Heart left ventricle (tissue), 16 donors: ENCODE results near the gene PKNOX1. TPM values are rescaled to one million over a fixed set of nuclear protein-coding genes. Genes with fewer than 3 reads are reported as not detected.

Experiments used
- ATAC-seq, 4 donors: fragments of 200-7000 bp; cut with Tn5 transposase; one replicate each; pipeline ENCODE4 v1.9.1; 2020 to 2022; ENCODE audit warnings: moderate library complexity in 4 of 4, mild to moderate bottlenecking in 3 of 4, moderate number of reproducible peaks in 1 of 4
- DNase-seq, 5 donors: peaks; one replicate each; pipeline ENCODE4 v3.0.0-alpha.2; 2020
- H3K27ac ChIP-seq, 12 donors: fragments of 200-600 bp; sonication (generic) in 4 of 12; one replicate each; pipeline versions ENCODE4 v1.5.0 to v1.8.0; 2016 to 2022; ENCODE audit warnings: mild to moderate bottlenecking in 2 of 12
- H3K27me3 ChIP-seq, 9 donors: fragments of 200-600 bp; sonication (generic) in 2 of 9; one replicate each; pipeline versions ENCODE4 v1.5.1 to v1.8.0; 2016 to 2022; ENCODE audit warnings: mild to moderate bottlenecking in 3 of 9
- H3K36me3 ChIP-seq, 9 donors: fragments of 200-600 bp; sonication (generic) in 2 of 9; one replicate each; pipeline versions ENCODE4 v1.5.0 to v1.8.0; 2018 to 2022; ENCODE audit warnings: mild to moderate bottlenecking in 2 of 9
- H3K4me1 ChIP-seq, 12 donors: fragments of 200-600 bp; sonication (generic) in 4 of 12; one replicate each; pipeline versions ENCODE4 v1.5.0 to v1.8.0; 2016 to 2022; ENCODE audit warnings: mild to moderate bottlenecking in 3 of 12
- H3K4me3 ChIP-seq, 12 donors: fragments of 200-600 bp; sonication (generic) in 4 of 12; one replicate each; pipeline versions ENCODE4 v1.5.0 to v1.8.0; 2017 to 2022; ENCODE audit warnings: mild to moderate bottlenecking in 9 of 12, moderate library complexity in 4 of 12
- H3K9me3 ChIP-seq, 12 donors: fragments of 200-600 bp; sonication (generic) in 4 of 12; one replicate each; pipeline versions ENCODE4 v1.5.0 to v1.8.0; 2016 to 2022; ENCODE audit warnings: mild to moderate bottlenecking in 1 of 12
- POLR2A ChIP-seq, 2 donors: fragments of 450-650 bp; IDR thresholded peaks; one replicate each; pipeline ENCODE4 v1.6.1; 2017; ENCODE audit warnings: antibody characterized with exemption in 2 of 2, mild to moderate bottlenecking in 2 of 2, moderate library complexity in 2 of 2
- WGBS, 4 donors: extraction: QIAGEN DNeasy Blood & Tissue Kit in 2 of 4; methylation state at CpG; one replicate each; pipeline versions ENCODE4 v1.1.5 to v1.1.7; 2013 to 2018; 5-methylcytosine and 5-hydroxymethylcytosine counted together
- intact Hi-C, 10 donors: fragments of 100-400 bp; cut with DNase I; formaldehyde crosslinking; loops; one replicate each; pipeline versions ENCODE4 v1.11.1 to v1.14.2; 2022
- polyA plus RNA-seq, 2 donors: library from polyadenylated mRNA; stranded (reverse); fragments of 200-250 nt; gene quantifications; one replicate each; pipeline ENCODE4 v1.2.3, GENCODE V29; 2013
- total RNA-seq, 9 donors: library from RNA; depleted of rRNA in 2 of 9; stranded (reverse); fragments of >200 nt in 2 of 9; fragmentation: NEBNext Ultra II Directional in 3 of 9; extraction: Animal tissue kit (Norgen Biotek cat#: 25700) in 3 of 9; gene quantifications; one replicate each; pipeline versions ENCODE4 v1.1.0 to v1.2.4, GENCODE V29; 2016 to 2023
- TF ChIP-seq, protein P1 (sequence below), 12 donors: fragments of 200-600 bp; sonication (generic) in 4 of 12; IDR thresholded peaks; one replicate each; pipeline versions ENCODE4 v1.5.0 to v1.8.0; 2018 to 2022; ENCODE audit warnings: antibody characterized with exemption in 12 of 12, mild to moderate bottlenecking in 5 of 12
- donor health status: ischemic (EF 13 %, LVEDD 7.1; RV severe dilation, severe dysfunction).
- donor health status: healthy with polysubstance abuse.
- donor health status: DM: no; HTN: yes; CAD: no.
- donor health status: DM: no; HTN: no; CAD: no.
- donor health status: ischemic (EF 25% LVEDD 6.9; RV normal size, moderate dysfunction).
- donor health status: ischemic (EF 25% LVEDD 5.7; RV mildly dilated, moderate dysfunction).
- donor health status: healthy.
- donor health status: DM: yes; HTN: yes; CAD: no.
- donor health status: ischemic (EF 35%, LVEDD 5.7; RV mildly dilated, moderate dysfunction).
- donor health status: nonischemic (EF 11% LVEDD 7.7; RV severe dilation, severe dysfunction).
- donor health status: DM: yes; HTN: yes; CAD: no.
- donor health status: PGD.
- donor health status: ischemic (EF 29% LVEDD 5.4; RV normal size, mild dysfunction).
- donor health status: nonischemic (EF 23%, LVEDD 6.1; RV moderate dilation, normal function).

The PKNOX1 gene
- total and polyA plus RNA-seq, 11 donors: 2.4 to 13.6 (median 7.6) TPM

DNA sequence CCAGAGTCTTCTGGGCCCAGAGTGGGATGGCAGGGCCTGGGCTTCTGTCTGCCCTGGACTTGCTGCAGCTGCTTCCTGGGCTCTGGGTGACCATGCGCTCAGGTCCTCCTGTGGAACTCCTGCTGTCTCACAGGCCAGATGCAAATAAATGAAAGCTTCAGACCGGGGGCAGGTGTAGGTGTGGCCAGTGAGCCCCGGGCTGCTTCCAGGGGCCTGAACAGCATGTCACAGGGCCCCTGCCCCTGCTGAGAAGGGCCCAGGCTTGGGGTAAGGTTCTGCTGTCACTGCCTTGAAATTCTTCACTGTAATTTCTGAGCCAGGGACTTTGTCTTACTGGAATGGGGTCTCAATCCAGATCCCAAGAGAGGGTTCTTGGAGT is 2.5 kb upstream of the PKNOX1 start:
- no peak overlapping the region for H3K4me3 ChIP-seq
- H3K9me3 ChIP-seq: peaks cover 0 to 2% (median 0%) of the 10 kb centered on the region in 12 donors
- intact Hi-C loops: loop anchor here in 5 of 10 donors (5.0 to 10.0 kb wide), 3 partner anchors 47 to 80 kb away; partner anchors contain the start of genes NDUFV3 (in 4 of the 5) and ERVH48-1 (in 1 of the 5)
- ATAC-seq: no peak
- DNase-seq: no peak
- H3K36me3 ChIP-seq: peaks cover 0 to 4% (median 0%) of the 10 kb centered on the region in 9 donors
- peak overlapping the region in 1 of 12 donors; percentile 85 for H3K27ac ChIP-seq
- WGBS, 4 donors: 69 to 72% (median 71%) methylated on average over 3 of the region's 3 CpGs; no CpG with 5 or more reads in 1 of the 4 donors
- H3K27me3 ChIP-seq: no peaks in the 10 kb centered on the region
- H3K4me1 ChIP-seq: peaks cover 0 to 36% (median 14%) of the 10 kb centered on the region in 12 donors
- TF ChIP-seq POLR2A (IDR thresholded peaks at IDR 0.05): no peak
- TF ChIP-seq, protein P1, sequence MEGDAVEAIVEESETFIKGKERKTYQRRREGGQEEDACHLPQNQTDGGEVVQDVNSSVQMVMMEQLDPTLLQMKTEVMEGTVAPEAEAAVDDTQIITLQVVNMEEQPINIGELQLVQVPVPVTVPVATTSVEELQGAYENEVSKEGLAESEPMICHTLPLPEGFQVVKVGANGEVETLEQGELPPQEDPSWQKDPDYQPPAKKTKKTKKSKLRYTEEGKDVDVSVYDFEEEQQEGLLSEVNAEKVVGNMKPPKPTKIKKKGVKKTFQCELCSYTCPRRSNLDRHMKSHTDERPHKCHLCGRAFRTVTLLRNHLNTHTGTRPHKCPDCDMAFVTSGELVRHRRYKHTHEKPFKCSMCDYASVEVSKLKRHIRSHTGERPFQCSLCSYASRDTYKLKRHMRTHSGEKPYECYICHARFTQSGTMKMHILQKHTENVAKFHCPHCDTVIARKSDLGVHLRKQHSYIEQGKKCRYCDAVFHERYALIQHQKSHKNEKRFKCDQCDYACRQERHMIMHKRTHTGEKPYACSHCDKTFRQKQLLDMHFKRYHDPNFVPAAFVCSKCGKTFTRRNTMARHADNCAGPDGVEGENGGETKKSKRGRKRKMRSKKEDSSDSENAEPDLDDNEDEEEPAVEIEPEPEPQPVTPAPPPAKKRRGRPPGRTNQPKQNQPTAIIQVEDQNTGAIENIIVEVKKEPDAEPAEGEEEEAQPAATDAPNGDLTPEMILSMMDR (IDR thresholded peaks at IDR 0.05): no peak

DNA sequence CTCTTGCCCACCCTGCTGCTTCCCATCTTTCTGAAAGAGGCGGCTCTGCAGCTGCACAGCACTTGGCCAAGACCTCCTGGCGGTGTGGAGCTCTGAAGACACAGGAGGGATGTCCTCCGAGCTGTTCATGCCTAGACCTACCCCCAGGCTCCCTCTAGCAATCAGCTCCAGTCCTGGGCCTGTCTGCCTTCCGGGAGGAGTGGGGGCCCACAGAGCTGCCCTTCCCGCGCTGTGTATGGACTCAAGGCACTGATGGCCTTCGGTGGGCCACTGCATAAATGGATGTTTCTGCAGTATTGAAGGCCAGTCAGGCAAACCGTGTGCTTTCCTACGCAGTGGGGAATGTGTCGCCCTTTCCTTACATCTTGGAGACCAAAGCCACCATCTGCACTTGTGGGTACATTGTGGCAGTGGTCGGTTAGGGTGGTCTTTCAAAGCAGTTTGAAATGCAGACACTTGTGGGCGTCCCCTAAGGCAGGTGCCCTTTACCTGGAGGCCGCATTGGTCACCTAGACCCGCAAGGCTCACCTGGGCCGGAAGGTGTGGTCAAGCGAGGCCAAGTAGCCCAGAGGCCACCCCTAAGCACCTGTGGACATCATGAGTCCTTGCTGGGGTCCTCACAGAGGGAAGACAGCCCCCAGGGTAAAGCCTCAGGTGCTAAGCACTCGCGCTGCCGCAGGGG is 912 bp upstream of the PKNOX1 start:
- H3K4me1 ChIP-seq: peaks cover 0 to 36% (median 14%) of the 10 kb centered on the region in 12 donors
- no peak for ATAC-seq
- TF ChIP-seq POLR2A (IDR thresholded peaks at IDR 0.05): no peak
- TF ChIP-seq, protein P1 (IDR thresholded peaks at IDR 0.05): no peak
- H3K4me3 ChIP-seq: peak overlapping the region; percentile 15 to 91 (median 74)
- no peaks in the 10 kb centered on the region for H3K27me3 ChIP-seq
- peaks cover 0 to 10% (median 0%) of the 10 kb centered on the region in 9 donors for H3K36me3 ChIP-seq
- peaks cover 0 to 9% (median 0%) of the 10 kb centered on the region in 12 donors for H3K9me3 ChIP-seq
- 70 to 90% (median 76%) methylated on average over 14 to 19 of the region's 19 CpGs for WGBS, 4 donors
- peak overlapping the region in 11 of 12 donors; percentile 57 to 100 (median 82) for H3K27ac ChIP-seq
- intact Hi-C loops: loop anchor here in 5 of 10 donors (5.0 to 10.0 kb wide), 3 partner anchors 49 to 81 kb away; partner anchors contain the start of genes NDUFV3 (in 4 of the 5) and ERVH48-1 (in 1 of the 5)
- DNase-seq: peak in 2 of 5 donors; percentile 13 to 29

DNA sequence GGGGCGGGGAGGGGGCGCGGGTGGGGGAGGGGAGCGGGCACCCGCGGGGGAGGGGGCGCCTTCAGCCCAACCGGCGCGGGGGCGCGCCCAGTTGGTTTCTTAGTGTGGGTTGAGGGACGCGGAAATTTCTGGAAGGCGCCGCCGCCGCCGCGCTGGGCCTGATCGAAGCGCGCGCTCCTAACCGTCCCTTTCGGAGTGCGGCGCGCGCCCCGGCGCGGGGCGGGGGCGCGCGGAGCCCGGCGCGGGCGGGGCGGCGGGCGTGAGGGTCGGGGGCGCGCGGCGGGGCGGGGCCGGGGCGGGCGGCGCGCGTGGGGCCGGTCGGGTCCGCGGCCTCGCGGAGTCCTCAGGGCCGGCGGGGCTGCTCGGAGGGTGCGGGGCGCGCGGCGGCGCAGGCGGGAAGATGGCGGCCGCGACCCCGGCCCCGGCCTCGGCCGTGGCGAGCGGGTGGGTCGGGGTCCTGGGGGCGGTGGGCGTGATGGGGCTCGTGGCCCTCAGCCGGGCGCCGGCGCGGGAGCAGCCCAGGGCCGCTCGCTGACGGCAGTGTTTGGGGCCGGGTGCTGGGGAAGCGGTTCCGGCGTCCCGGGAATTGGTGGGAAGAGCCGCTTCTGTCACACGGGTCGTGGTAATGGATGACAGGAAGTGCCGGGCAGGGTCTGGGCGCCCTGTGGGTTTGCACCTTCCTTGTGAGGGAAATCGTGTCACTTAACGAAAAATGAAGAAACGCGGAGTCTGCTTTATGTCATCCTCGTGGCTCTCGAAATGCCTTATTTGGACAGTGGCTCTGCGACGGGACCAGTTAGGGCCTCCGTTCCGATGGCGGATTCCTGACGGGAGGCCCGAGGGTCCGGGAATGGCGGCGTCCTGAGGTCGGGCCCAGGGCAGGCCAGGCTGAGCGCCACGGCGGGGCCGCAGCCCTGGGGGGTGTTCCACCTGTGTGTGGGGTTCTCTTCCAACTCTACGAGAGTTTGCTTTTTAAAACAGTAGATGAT is 764 bp downstream of the PKNOX1 start:
- Histone ChIP-seq H3K4me3 (peak overlapping the region; percentile 47 to 98 (median 82)), H3K27ac (peak overlapping the region; percentile 94 to 100 (median 98)), H3K36me3 (peaks cover 0 to 10% (median 0%) of the 10 kb centered on the region in 9 donors), H3K4me1 (peaks cover 0 to 39% (median 14%) of the 10 kb centered on the region in 12 donors), H3K27me3 (no peaks in the 10 kb centered on the region), H3K9me3 (peaks cover 0 to 9% (median 0%) of the 10 kb centered on the region in 12 donors)
- peak in 3 of 4 donors; percentile 2 to 13 (median 2) for ATAC-seq
- WGBS, 4 donors: 1% methylated on average over 33 to 125 of the region's 125 CpGs
- TF ChIP-seq POLR2A (IDR thresholded peaks at IDR 0.05): no peak
- TF ChIP-seq, protein P1 (IDR thresholded peaks at IDR 0.05): no peak
- peak; percentile 68 to 77 (median 76) for DNase-seq
- intact Hi-C loops: loop anchor here in 5 of 10 donors (5.0 to 10.0 kb wide), 3 partner anchors 50 to 83 kb away; partner anchors contain the start of genes NDUFV3 (in 4 of the 5) and ERVH48-1 (in 1 of the 5)
